Peyer's patch (tissue), 4 donors: ENCODE results near the gene SIRPA. TPM values are rescaled to one million over a fixed set of nuclear protein-coding genes. Genes with fewer than 3 reads are reported as not detected.
A peak's percentile ranks its signal among the peaks of the same experiment; 100 is the strongest.

ENCODE experiments used
- DNase-seq, 3 donors: peaks; one replicate each; pipeline ENCODE4 v3.0.0-alpha.2; 2017 to 2019
- H3K27ac ChIP-seq, 4 donors: fragments of 200-600 bp; sonication (generic); one replicate each; pipeline ENCODE4 v1.5.1; 2016 to 2019
- H3K27me3 ChIP-seq, 2 donors: fragments of 200-600 bp; sonication (generic); one replicate each; pipeline ENCODE4 v1.5.1; 2019
- H3K36me3 ChIP-seq, 3 donors: fragments of 200-600 bp; sonication (generic); one replicate each; pipeline ENCODE4 v1.5.1; 2016 to 2019
- H3K4me1 ChIP-seq, 4 donors: fragments of 200-600 bp; sonication (generic); one replicate each; pipeline ENCODE4 v1.5.1; 2016 to 2019
- H3K4me3 ChIP-seq, 4 donors: fragments of 200-600 bp; sonication (generic); 1 replicate in 3 of 4; 2 replicates in 1 of 4; pipeline ENCODE4 v1.5.1; 2016 to 2019; ENCODE audit warnings: mild to moderate bottlenecking in 1 of 4
- H3K9me3 ChIP-seq, 4 donors: fragments of 200-600 bp; sonication (generic); one replicate each; pipeline ENCODE4 v1.5.1; 2016 to 2019; ENCODE audit warnings: mild to moderate bottlenecking in 1 of 4
- POLR2A ChIP-seq, 2 donors: fragments of 450-650 bp; IDR thresholded peaks; one replicate each; pipeline ENCODE4 v1.5.1; 2017; ENCODE audit warnings: antibody characterized with exemption in 2 of 2, mild to moderate bottlenecking in 2 of 2, moderate library complexity in 2 of 2
- total RNA-seq, 4 donors: library from RNA; depleted of rRNA; stranded (reverse); fragments of >200 nt; gene quantifications; one replicate each; pipeline ENCODE4 v1.1.0, GENCODE V29; 2016
- TF ChIP-seq, protein P1 (sequence below), 6 experiments: fragments of 450-650 bp in 4 of 6; fragments of 200-600 bp in 2 of 6; sonication (generic) in 1 of 6; IDR thresholded peaks; one replicate each; pipeline ENCODE4 v1.5.1; 2017 to 2019; ENCODE audit warnings: antibody characterized with exemption in 6 of 6, mild to moderate bottlenecking in 3 of 6, moderate library complexity in 1 of 6

SIRPA gene
- total RNA-seq, 4 donors from 2014 or later, result 18.2 to 38.2 (median 26.3) TPM

DNA sequence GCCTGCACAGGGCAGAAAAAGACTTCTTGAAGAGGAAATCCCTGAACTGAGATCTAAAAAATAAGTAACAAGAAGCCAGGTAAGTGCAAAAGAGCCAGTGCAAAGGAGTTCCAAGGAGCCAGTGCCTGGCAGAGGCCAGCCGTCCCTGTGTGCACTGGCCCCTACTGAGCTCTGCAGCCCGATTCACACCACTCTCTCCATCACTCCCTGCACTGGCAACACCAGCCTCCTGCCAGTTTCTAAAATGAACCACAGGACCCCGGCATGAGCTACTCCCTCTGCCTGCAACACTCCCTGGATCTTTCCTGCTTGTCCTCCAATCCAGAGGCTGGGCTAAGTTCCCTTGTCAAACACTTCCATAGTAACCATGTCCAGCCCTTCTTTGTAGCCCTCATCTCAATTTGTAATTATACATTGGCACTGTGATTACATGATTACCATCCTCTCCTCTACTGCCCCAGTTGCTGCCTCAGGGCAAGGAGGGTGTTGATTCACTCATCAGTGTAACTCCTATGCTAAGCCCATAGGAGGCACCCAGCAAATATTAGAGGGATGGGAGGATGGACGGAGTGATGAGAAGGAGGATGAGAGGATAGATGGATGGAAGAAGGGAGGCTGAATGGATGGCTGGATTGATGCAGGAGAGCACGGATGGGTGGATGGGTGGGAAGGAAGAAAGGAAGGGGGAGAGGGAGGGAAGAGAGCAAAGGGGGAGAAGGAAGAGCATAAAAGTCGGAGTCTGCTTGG, 49.3 kb downstream of the SIRPA start:
- no peaks in the 10 kb centered on the region for H3K9me3 ChIP-seq
- H3K4me3 ChIP-seq, result no peak overlapping the region
- H3K4me1 ChIP-seq, result peaks cover 0 to 23% (median 0%) of the 10 kb centered on the region in 4 donors
- H3K36me3 ChIP-seq, result no peaks in the 10 kb centered on the region
- no peak for DNase-seq
- no peaks in the 10 kb centered on the region for H3K27me3 ChIP-seq
- TF ChIP-seq, protein P1, sequence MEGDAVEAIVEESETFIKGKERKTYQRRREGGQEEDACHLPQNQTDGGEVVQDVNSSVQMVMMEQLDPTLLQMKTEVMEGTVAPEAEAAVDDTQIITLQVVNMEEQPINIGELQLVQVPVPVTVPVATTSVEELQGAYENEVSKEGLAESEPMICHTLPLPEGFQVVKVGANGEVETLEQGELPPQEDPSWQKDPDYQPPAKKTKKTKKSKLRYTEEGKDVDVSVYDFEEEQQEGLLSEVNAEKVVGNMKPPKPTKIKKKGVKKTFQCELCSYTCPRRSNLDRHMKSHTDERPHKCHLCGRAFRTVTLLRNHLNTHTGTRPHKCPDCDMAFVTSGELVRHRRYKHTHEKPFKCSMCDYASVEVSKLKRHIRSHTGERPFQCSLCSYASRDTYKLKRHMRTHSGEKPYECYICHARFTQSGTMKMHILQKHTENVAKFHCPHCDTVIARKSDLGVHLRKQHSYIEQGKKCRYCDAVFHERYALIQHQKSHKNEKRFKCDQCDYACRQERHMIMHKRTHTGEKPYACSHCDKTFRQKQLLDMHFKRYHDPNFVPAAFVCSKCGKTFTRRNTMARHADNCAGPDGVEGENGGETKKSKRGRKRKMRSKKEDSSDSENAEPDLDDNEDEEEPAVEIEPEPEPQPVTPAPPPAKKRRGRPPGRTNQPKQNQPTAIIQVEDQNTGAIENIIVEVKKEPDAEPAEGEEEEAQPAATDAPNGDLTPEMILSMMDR (IDR thresholded peaks at IDR 0.05), result no peak
- no peak for TF ChIP-seq POLR2A (IDR thresholded peaks at IDR 0.05)
- H3K27ac ChIP-seq, result no peak overlapping the region

DNA sequence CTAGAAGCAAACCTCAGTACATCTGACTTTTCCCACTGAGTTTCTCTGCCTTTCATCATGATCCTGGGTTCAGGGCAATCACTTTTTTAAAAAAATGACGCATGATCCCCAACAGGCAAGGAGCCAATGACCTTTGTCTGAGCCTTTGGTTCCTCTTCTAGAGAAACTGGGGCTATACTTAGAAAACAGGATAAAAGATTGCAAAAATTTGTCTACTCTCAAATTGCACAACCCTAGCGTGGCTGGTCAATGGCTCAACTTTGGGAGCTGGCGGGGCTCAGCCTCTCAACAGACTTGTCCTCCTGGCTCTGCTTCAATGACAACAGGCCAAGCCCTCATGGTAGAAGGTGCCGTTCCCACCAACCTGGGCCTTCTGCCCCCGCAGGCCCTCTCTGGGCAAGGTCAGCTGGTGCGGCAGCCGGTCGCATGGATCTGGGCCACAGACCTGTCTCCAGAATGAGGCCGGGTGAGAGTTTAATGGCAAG, 50.0 kb downstream of the SIRPA start:
- H3K4me3 ChIP-seq, result no peak overlapping the region
- H3K4me1 ChIP-seq, result peaks cover 0 to 23% (median 0%) of the 10 kb centered on the region in 4 donors
- no peaks in the 10 kb centered on the region for H3K9me3 ChIP-seq
- DNase-seq, result peak in 2 of 3 donors; percentile 31 to 65
- no peaks in the 10 kb centered on the region for H3K27me3 ChIP-seq
- TF ChIP-seq POLR2A (IDR thresholded peaks at IDR 0.05), result no peak
- TF ChIP-seq, protein P1 (IDR thresholded peaks at IDR 0.05), result no peak
- H3K36me3 ChIP-seq, result no peaks in the 10 kb centered on the region
- H3K27ac ChIP-seq, result peak overlapping the region in 2 of 4 donors; percentile 6 to 27

DNA sequence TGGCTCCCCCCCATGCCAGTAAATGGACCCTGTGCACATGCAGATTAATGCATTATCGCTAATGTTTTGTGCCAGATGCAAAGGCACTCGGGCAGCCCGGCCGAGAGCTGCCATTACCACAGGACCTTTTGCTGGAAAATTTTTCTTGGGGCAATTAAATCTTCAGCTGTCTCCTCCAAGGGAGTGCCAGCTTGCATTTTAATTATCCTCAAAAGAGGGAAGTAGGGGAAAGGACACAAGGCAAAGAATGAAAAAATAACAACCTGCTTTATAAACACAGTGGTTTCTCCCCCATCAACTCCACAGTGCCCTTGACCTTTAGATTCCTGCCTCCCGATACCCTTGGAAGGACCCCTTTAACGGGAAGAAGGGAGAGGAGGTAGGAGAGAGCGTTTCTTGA, 50.5 kb downstream of the SIRPA start:
- Histone ChIP-seq H3K9me3 (no peaks in the 10 kb centered on the region), H3K27ac (peak overlapping the region in 2 of 4 donors; percentile 6 to 27), H3K4me1 (peaks cover 0 to 23% (median 0%) of the 10 kb centered on the region in 4 donors), H3K27me3 (no peaks in the 10 kb centered on the region), H3K4me3 (no peak overlapping the region), H3K36me3 (no peaks in the 10 kb centered on the region)
- no peak for TF ChIP-seq POLR2A (IDR thresholded peaks at IDR 0.05)
- TF ChIP-seq, protein P1 (IDR thresholded peaks at IDR 0.05), result no peak
- no peak for DNase-seq

DNA sequence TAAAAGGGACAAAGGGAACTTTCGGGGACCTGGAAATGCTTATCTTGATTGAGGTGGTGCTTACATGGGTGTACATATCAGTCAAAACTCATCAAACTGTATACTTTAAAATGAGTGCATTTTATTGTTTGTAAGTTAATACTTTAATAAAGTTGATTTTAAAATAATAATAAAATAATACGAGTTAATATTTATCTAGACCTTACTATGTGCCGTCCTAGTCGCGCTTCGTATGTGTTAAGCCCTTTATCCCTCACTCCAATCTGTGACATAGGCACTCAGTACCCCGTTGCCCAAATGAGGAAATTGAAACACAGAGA, 51.2 kb downstream of the SIRPA start:
- TF ChIP-seq, protein P1 (IDR thresholded peaks at IDR 0.05), result no peak
- no peak for TF ChIP-seq POLR2A (IDR thresholded peaks at IDR 0.05)
- H3K4me1 ChIP-seq, result peaks cover 0 to 23% (median 0%) of the 10 kb centered on the region in 4 donors
- H3K9me3 ChIP-seq, result no peaks in the 10 kb centered on the region
- H3K27ac ChIP-seq, result no peak overlapping the region
- no peak overlapping the region for H3K4me3 ChIP-seq
- DNase-seq, result no peak
- no peaks in the 10 kb centered on the region for H3K36me3 ChIP-seq
- no peaks in the 10 kb centered on the region for H3K27me3 ChIP-seq

DNA sequence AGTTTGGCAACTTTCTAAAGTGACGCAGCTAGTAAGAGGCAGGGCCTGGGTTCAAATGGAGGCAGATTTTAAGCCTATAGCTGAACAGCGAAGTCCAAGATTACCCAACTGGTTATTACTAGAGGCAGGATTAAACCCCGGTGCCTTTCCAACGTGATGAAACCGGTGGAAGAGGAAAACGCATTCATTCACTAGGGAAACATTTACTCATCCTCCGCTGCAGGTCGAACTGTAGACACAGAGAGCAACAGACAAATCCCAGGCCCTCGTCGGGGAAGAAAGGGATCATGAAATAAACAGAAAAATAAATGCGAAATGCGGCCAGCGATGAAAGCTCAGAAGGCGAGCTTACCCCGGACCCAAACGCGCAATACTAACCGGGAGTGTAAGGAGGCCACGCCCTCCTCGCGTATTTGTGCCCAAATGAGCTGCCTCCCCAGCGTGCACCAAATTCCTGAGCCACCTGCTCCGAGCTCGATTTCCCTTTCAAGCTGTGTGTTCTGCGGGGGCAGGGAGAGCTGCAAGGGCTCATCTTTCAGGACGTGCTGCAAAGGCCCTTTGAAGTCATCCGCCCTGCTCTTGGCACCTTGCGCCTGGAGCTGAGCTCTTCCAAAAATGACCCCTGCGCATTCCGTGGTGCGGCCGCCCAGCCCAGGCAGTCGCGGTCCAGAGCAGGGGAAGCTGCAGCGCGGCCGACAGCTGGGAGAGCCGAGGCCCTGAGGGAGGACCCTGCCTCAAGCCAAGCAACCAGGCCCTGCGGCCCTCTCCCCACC, 51.7 kb downstream of the SIRPA start:
- H3K9me3 ChIP-seq, result no peaks in the 10 kb centered on the region
- no peaks in the 10 kb centered on the region for H3K36me3 ChIP-seq
- no peaks in the 10 kb centered on the region for H3K27me3 ChIP-seq
- H3K4me1 ChIP-seq, result peaks cover 0 to 23% (median 0%) of the 10 kb centered on the region in 4 donors
- peak in 1 of 3 donors; percentile 30 for DNase-seq
- peak overlapping the region in 2 of 4 donors; percentile 9 to 16 for H3K4me3 ChIP-seq
- H3K27ac ChIP-seq, result no peak overlapping the region
- TF ChIP-seq POLR2A (IDR thresholded peaks at IDR 0.05), result no peak
- TF ChIP-seq, protein P1 (IDR thresholded peaks at IDR 0.05), result no peak
